Superior temporal gyrus (tissue), 1 donor: ENCODE data around the gene EEF1A2.
"Not testable (repeated sequence)": the region's sequence is repeated elsewhere in the genome, so short reads cannot be mapped to it uniquely, and the experiment has no call there.

Experiments
- DNase-seq: peaks from one replicate; pipeline ENCODE4 v3.0.0-alpha.2; 2016; ENCODE audit errors: extremely low spot score

Gene EEF1A2

GRCh38 chr20:63520504-63520933 lies 21.6 kb upstream of the EEF1A2 start, which contains the start of gene PPDPF:
Gene PPDPF (plus strand): TSS chr20:63520765. CDS start chr20:63521309, 544 bp downstream.
- DNase-seq: peak; percentile 81

GRCh38 chr20:63519668-63520503 lies 21.0 kb upstream of the EEF1A2 start:
- no peak for DNase-seq

- DNase-seq: no peak
These were observed 20.2 kb upstream of the EEF1A2 start for GRCh38 chr20:63518946-63519667.

GRCh38 chr20:63518351-63518861 lies 19.5 kb upstream of the EEF1A2 start:
- no peak for DNase-seq

GRCh38 chr20:63517376-63518309 lies 18.8 kb upstream of the EEF1A2 start:
- no peak for DNase-seq

- not testable (repeated sequence) for DNase-seq
These were observed 15.6 kb upstream of the EEF1A2 start for GRCh38 chr20:63514520-63514919.

GRCh38 chr20:63513207-63513606 lies 14.3 kb upstream of the EEF1A2 start:
- no peak for DNase-seq

GRCh38 chr20:63509088-63509564 lies 10.2 kb upstream of the EEF1A2 start:
- DNase-seq: no peak

GRCh38 chr20:63508072-63508768 lies 9.3 kb upstream of the EEF1A2 start:
- no peak for DNase-seq

- no peak for DNase-seq
These were observed 8.3 kb upstream of the EEF1A2 start for GRCh38 chr20:63507083-63507743.

GRCh38 chr20:63505723-63506122 lies 6.8 kb upstream of the EEF1A2 start:
- no peak for DNase-seq

- no peak for DNase-seq
These were observed 6.4 kb upstream of the EEF1A2 start for GRCh38 chr20:63505281-63505680.

GRCh38 chr20:63504642-63505041 lies 5.8 kb upstream of the EEF1A2 start:
- no peak for DNase-seq

GRCh38 chr20:63503524-63503923 lies 4.6 kb upstream of the EEF1A2 start:
- DNase-seq: no peak

GRCh38 chr20:63502671-63503172 lies 3.8 kb upstream of the EEF1A2 start:
- no peak for DNase-seq

GRCh38 chr20:63501818-63502670 lies 3.2 kb upstream of the EEF1A2 start:
- DNase-seq: peak; percentile 73

- DNase-seq: no peak
These were observed 2.3 kb upstream of the EEF1A2 start for GRCh38 chr20:63500902-63501817.
